ENCODE data around the gene ATF6.

The ATF6 gene

DNA sequence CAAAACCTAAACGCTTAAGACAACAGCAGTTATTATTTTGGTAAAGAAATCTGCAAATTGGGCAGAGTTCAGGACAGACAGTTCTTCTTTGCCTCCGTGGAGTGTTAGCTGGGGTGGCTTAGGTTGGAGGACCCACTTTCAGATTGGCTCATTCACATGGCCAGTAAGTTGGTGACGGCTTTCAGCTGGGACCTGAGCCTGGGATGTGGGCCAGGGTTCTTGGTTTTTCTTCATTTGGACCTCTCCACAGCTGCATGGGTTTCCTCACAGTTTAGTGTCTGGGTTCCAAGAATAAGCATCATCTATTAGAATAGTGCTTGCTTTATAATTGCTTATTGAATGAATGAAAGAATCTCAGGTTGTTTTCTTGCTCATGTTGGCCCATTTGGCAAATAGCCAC, 72.2 kb downstream of the ATF6 start:
- DNase-seq = peak; percentile 46

- DNase-seq = no peak
Measured at GRCh38 chr1:161838885-161839284, 72.8 kb downstream of the ATF6 start.

- DNase-seq = no peak
Measured at GRCh38 chr1:161839591-161839990, 73.5 kb downstream of the ATF6 start.

GRCh38 chr1:161840363-161840762, 74.2 kb downstream of the ATF6 start:
- no peak for DNase-seq

DNA sequence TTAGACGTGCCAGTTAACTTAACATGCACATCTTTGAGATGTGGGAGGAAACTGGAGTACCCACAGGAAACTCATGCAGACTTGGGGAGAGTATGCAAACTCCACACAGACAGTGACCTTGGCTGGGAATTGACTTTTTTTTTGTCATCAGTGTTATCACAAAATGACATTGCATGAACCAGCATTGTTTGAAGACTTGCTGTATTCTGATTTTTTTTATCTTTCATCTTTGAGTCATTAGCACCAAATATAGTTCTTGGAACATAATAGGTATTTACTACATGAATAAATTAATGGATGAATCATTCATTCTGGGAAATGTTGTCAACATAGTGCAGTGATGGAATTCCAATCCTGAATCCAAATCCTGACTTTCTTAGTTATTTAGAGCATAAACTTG, 77.0 kb downstream of the ATF6 start:
- no peak for DNase-seq

GRCh38 chr1:161844696-161845095, 78.6 kb downstream of the ATF6 start:
- no peak for DNase-seq

DNA sequence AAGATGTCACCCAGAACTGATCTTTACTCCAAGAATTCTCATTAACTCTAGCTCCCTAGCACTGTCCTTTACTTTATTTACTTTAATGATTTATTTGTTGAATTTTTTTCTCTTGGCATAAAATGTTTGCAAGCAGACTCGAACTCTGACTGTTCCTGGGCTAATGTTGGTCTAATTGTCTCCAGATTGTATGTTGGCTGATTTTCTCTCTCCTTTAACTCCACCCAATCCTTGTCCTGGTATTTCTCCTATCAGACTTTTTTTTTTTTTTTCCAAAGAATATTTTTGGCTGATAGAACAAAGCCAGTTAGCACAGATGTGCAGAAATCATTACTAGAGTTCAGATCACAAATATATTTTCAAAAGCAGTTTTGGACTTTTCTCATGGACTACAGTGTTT, 82.6 kb downstream of the ATF6 start:
- DNase-seq = no peak

DNA sequence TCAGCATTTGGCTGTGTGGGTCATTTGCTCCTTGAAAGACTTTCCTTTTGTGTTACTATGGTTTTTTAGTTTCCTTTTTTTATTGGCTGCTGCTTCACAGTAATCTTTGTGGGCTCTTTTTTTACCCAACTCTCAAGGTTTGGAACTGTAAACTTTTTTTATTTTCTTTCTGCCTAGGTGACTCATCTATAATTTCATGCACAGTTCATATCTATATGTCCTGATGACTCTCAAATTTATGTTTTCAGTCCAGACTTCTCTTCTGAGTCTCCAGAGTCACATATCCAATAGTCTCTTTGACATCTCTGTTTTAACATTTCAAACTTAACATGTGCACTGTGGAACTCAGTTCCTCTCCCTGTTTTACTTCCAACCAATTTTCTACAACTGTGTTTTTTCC, 83.4 kb downstream of the ATF6 start:
- DNase-seq = no peak

DNA sequence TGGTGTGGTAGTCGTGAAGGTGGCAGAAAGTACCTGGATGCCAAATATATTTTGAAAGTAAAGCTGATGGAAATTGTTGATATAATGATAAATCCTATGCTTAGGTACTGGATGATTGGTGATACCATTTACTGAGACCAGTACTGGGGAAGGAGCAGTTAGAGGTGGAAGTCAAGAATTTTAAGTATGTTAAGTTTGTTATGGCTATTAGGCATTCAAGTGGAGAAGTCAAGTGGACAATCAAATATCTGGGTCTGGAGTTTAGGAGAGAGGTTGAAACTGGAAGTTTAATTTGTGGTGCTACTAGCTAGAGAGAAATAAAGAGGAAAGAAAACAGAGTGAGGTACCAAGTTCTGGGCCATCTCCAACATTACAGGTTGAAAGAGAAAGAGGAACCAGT, 89.1 kb downstream of the ATF6 start:
- DNase-seq = no peak

- DNase-seq = no peak
Measured at GRCh38 chr1:161858271-161858670, 92.2 kb downstream of the ATF6 start.

GRCh38 chr1:161863549-161863948, 97.4 kb downstream of the ATF6 start:
- DNase-seq = no peak

DNA sequence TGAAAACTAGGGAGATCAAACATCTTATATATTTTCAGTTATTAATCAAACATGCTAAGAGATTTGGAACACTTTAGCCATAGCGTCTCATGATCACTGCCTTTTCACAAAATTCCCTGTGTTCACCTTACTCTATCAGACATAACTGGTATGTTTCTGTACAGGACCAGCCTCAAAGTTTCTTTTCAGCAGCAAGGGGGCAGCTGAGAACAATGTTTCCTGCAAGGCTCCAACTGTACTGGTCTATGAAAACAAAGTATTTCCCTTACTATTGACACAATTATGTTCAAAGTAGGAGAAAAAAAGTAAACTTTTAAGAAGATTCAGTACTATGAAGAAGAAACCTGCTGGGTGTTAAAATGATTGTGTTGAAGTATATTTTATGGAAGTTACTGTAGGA, 98.5 kb downstream of the ATF6 start:
- peak; percentile 23 for DNase-seq

DNA sequence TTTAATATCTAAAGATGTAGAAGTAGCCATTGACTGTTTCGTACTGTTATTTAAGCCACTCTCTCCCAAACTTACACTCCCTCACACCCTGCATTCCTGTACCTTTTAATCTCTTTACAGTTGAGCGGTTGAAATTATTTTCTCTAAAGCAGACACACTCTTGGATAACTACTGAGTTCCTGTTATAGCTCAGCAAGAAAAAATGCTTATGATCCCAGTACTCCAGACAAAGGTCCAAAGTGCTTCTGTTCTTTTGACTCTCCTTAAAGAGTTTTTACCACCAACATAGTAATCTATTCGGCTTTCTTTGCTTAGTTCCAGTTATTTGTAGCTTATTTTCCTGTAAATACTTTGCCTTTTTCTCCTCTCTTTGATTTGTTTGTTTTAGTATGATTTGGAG, 100.1 kb downstream of the ATF6 start:
- DNase-seq = no peak

GRCh38 chr1:161868832-161869231, 102.7 kb downstream of the ATF6 start:
- no peak for DNase-seq

DNA sequence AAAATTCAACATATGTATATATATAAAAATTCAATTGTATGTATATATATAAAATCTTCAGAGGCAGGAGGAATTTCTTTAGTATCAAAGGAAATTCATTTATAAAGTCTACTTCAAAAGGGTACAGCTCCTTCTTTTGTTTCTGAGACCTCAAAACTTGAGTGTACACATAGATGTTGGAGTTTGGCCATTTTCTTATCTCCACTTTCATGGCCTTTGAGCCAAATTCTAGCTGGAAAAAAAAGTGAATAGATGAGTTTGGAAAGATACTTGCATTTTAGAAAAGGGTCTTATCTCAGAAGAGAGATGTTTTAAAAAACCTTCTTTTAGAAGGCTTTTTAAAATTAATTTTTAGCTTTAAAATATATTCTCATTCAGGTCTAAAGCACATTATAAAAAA, 103.2 kb downstream of the ATF6 start:
- DNase-seq = no peak

GRCh38 chr1:161872506-161872905, 106.4 kb downstream of the ATF6 start:
- DNase-seq = no peak

GRCh38 chr1:161879261-161879660, 113.1 kb downstream of the ATF6 start:
- DNase-seq = no peak

DNA sequence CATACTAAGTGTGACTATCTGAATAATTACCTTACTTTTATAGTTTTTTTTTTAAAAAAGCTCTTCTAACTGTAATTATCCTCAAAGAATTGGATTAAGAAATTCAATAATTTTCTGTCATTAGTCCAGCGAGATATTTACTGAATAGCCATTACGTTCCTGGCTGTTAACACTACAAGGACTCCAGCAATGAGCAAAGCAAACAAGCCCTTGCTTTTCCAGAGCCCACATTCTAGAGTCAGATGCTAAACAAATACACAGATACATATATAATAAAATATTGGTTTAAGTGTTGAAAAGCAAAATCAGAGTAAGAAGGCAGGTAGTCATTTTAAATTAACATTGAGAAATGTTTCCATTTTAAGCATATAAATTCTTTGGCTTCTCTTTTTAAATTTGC, 118.4 kb downstream of the ATF6 start:
- no peak for DNase-seq

- no peak for DNase-seq
Measured at GRCh38 chr1:161885003-161885402, 118.9 kb downstream of the ATF6 start.

DNA sequence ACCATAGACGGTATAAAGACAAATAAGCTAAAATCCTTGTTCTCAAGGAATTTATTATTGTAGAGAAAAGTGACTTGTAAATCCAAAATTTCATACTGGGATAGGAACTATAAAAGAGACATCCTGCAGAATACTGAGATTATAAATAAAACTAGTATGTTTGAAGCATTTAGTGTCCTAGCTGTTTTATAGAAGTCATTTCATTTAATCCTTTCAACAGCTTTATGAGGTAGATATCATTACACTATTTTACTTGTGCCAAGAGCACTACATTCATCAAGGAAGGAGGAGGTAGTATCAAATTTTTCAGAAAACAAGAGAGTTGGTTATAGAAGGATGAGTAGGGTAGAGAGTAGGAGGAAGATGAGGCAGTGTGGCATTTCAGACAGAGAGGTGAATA, 119.6 kb downstream of the ATF6 start:
- no peak for DNase-seq

GRCh38 chr1:161886589-161886988, 120.5 kb downstream of the ATF6 start:
- DNase-seq = no peak

DNA sequence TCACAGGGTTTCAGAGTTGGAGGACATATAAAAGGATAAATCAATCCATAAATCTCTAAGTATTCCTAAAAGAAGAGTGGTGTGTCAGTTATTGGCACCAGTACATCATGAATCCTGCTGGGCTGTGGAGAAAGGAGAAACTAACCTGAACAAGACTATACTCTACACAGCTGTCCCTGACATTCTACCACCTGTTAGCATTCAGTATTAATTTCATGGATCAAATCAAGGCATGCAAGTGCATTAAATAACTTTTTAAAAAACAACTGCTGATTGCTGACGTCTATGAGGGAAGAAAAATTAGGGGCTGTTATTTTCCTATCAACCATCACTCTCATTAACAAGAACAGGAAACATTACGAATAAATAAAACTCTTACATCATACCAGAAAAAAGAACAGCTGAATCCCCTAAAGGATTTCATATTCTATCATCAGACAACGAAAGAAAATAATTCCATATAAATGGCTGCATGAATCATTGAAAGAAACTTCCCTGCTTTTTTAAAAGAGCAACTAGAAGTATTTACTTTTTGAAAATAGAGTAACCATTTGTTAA, 121.7 kb downstream of the ATF6 start:
- no peak for DNase-seq

DNA sequence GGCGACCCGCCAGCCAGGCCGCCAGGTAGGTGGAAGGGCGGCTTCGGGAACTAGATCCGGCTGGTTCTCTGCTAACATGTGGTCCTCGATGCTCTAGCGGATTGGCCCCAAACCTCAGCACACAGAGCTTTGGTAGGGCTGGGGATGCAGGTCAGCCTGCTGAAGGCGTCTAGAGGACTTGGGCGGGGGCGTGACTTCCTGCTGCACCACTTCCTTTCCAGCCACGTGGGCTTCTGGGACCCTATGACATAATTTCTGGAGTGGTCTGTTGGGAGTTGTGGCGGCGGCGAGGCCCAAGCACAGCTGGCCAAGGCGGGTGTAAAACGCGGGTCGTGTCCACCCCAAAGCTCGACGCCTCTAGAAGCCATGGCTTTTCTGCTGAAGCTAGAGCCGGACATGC, 124.5 kb downstream of the ATF6 start:
- no peak for DNase-seq

- no peak for DNase-seq
Measured at GRCh38 chr1:161899091-161899490, 133.0 kb downstream of the ATF6 start.

DNA sequence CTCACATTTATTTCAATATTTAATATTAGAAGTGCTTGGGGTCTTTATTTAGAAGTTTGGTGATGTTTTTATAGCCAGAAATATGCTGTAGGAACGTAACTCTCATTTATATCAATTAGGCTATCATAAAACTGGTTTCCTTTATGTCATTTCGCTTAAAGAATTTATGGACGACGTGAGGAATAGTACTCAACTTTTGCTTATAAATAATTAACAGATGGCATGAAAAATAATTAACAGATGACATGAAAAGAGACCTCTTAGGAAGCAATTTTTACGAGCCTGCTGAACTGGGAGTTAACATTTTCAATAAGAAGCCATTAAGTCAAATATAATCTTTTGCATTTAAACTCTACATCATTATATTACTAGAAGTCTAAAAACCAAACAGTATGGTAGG, 134.0 kb downstream of the ATF6 start:
- DNase-seq = no peak

GRCh38 chr1:161902182-161902581, 136.1 kb downstream of the ATF6 start:
- DNase-seq = no peak
